ENCODE results near the gene R3HDM1.

DNA sequence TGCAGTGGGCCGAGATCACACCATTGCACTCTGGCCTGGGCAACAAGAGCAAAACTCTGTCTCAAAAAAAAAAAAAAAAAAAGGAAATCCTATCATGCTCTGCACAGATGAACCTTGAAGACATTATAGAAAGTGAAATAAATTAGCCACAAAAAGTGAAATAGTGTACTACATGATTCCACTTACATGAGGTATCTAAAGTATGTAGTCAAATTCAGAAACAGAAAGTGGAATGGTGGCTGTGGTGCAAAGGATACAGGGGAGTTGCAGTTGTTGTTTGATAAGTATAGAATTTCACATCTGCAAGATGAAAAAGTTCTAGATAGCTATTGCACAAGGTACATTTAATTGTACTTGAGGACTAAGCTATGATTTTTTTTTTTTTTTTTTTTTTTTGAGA, 5.5 kb upstream of the R3HDM1 start:
- TF ChIP-seq, protein P1, sequence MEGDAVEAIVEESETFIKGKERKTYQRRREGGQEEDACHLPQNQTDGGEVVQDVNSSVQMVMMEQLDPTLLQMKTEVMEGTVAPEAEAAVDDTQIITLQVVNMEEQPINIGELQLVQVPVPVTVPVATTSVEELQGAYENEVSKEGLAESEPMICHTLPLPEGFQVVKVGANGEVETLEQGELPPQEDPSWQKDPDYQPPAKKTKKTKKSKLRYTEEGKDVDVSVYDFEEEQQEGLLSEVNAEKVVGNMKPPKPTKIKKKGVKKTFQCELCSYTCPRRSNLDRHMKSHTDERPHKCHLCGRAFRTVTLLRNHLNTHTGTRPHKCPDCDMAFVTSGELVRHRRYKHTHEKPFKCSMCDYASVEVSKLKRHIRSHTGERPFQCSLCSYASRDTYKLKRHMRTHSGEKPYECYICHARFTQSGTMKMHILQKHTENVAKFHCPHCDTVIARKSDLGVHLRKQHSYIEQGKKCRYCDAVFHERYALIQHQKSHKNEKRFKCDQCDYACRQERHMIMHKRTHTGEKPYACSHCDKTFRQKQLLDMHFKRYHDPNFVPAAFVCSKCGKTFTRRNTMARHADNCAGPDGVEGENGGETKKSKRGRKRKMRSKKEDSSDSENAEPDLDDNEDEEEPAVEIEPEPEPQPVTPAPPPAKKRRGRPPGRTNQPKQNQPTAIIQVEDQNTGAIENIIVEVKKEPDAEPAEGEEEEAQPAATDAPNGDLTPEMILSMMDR (IDR thresholded peaks at IDR 0.05; ENCODE audit: insufficient read depth, low read depth, low read length): no peak
- TF ChIP-seq EZH2 (IDR thresholded peaks at IDR 0.05; ENCODE audit: insufficient read depth, low read length): no peak

Measured in astrocyte (in vitro differentiated cells and primary cell).